ENCODE results near the gene TM2D1.
"Not testable (repeated sequence)": the region's sequence is repeated elsewhere in the genome, so short reads cannot be mapped to it uniquely, and the experiment has no call there.

The TM2D1 gene

DNA sequence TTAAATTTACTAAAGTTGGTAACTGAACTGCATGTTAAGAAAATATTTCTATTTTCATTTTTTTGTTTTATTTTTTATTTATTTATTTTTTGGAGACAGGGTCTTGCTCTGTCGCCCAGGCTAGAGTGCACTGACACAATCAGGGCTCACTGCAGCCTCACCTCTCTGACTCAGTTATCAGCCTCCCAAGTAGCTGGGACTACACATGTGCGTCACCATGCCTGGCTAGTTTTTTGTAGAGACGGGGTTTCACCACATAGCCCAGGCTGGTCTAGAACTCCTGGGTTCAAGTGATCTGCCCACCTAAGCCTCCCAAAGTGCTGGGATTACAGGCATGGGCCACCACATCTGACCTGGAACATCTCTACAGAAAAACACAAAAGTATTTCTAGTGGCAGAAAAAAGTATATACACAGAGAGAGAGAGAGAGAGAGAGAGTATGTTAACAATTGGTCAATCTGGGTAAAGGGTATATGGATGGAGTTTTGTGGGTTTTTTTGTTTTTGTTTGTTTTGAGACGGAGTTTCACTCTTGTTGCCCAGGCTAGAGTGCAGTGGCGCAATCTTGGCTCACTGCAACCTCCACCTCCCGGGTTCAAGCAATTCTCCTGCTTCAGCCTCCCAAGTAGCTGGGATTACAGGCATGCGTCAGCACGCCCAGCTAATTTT is 5.8 kb downstream of the TM2D1 start:
- not testable (repeated sequence) for DNase-seq (ENCODE audit: low read depth)

DNA sequence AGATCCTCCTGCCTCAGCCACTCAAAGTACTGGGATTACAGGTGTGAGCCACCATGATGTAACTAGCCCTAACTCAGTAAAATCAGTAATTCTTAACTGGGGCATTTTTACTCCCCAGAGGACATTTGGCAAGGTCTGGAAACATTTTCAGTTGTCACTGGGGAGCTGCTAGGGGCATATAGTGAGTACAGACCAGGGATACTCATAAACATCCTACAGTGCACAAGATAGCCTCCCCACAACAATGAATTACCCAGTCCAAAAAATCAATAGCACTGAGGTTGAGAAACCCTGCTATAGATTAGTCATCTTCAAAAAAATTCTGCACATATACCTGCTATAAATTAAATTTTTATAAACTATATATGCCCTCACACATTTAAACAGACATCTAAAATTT is 13.0 kb downstream of the TM2D1 start:
- DNase-seq (ENCODE audit: low read depth) = no peak

DNA sequence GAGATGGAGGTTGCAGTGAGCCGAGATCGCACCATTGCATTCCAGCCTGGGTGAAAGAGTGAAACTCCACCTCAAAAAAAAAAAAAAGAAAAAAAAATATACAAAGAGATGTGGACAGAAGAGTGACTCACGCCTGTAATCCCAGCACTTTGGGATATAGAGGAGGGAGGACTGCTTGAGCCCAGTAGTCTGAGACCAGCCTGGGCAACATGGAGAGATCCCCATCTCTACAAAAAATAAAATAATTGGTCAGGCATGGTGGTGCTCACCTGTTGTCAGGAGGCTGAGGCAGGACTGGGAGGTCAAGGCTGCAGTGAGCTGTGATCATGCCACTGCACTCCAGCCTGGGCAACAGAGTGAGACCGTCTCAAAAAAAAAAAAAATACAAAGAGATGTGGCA is 13.7 kb downstream of the TM2D1 start:
- peak; percentile 26 for DNase-seq (ENCODE audit: low read depth)

DNA sequence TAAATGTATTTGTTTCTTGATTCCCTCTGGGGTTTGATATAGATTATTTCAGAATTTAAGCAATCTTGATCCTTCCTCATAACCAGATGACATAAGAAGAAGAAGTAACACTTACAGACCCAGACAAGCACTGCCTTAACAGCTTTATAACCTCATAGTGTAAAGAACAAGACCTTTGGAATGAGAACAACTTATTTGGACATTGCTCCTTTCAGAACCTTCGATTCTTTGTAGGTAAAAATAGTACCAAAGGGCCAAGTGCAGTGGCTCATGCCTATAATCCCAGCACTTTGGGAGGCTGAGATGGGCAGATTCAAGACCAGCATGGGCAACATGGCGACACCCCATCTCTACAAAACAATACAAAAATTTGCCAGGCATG is 15.0 kb downstream of the TM2D1 start:
- no peak for DNase-seq (ENCODE audit: low read depth)

DNA sequence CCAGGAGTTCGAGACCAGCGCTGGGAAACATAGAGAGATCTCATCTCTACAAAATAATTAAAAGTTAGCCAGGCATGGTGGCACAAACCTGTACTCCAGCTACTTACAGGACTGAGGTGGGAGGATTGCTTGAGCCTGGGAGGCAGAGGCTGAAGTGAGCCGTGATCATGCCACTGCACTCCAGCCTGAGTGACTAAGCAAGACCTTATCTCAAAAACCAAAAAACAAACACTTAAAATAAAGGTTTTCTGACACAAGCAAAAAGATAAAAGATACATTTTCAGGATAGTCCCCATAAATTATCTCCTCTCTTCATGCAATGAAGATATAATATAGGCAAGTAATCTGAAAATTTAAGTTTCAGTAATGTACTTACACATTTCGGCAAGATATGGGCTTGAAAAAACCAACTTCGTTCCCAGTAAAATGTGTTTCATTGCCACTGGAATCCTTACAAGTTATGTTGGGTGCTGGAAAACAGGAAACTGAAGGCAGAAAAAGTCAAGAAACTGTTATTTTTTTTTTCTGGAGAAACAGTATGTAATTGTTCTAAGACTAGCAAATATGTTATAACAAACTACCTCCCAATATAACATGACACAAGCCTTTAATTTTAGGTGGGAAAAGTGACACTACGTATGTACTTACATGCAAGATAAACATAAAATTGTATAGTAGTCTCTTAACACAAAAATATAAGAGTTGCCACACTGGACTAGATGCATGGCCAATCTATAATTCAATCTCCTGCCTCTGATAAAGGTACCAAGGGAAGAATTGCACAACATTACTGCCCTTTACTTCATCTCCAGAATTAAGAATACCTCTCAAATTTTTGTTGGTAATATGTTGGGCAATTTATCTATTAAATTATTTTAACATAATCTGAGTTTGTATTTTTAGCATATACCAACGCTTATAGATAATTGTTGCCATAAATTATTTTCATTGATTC is 15.7 kb downstream of the TM2D1 start:
- peak; percentile 19 for DNase-seq (ENCODE audit: low read depth)

DNA sequence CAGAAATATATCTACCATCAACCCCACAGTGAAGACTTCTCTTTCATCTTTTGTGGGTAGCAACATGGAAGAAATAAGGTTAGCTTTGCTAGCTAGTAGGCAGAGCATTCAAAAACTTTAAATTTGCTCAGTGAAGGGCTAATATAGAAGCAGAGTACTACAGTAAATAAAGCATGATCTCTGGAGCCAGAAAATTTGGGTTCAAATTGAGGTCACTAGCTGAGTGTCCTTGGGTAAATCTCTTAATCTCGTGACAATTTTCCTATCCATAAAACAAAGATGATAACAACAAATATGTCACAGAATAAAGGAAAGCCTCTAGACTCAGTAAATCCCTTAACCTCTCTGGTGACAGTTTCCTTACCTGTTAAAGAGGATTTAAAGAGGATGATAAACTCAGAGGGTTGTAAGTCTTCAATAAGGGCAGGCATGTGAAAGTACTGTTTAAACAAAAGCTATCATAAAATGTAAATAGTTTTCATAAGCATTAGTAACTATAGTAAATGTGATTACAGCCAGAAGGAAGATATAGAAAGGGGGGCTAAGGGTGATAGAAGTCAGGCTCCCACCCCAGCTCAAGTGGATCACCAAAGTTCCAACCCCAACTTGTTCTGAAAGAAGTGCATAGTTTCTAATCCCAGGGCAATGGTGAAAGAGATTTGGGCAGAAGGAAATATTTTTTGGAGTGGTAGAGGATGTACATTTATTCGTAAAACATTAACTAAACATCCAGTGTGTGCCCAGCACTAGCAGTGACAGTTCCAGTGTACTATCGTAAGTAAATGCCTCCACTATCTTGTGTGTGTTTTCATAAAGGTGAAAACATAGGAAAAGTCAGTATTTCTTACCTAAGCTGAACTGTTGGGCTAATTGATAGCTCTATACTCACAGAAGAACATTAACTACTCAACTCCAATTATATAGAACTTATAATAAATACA is 24.8 kb downstream of the TM2D1 start:
- no peak for DNase-seq (ENCODE audit: low read depth)

DNA sequence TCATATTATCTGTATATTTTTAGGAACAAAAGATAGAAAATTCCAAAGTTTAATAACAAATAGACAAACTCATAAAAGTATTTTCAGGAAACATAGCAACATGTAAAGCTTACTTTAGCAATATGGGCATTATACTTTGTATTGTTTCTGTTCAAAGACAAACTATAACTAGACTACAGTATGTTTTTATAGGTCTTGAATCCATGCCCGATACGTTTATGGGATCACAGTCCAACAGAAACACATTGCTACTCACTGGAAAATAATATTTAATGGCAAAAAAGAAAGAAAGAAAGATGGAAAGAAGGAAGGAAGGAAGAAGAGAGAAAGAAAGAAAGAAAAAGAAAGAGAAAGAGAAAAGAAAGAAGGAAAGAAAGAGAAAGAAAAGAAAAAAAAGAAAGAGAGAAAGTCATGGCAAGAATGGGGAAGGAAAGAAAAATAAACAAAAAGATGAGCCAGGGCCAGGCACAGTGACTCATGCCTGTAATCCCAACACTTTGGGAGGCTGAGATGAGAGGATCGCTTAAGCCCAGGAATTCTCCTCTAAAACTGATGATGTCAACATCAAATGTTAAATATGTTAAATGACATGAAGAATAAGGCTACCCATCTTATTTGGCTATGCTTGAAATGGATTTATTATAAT is 32.7 kb downstream of the TM2D1 start:
- DNase-seq (ENCODE audit: low read depth) = no peak

DNA sequence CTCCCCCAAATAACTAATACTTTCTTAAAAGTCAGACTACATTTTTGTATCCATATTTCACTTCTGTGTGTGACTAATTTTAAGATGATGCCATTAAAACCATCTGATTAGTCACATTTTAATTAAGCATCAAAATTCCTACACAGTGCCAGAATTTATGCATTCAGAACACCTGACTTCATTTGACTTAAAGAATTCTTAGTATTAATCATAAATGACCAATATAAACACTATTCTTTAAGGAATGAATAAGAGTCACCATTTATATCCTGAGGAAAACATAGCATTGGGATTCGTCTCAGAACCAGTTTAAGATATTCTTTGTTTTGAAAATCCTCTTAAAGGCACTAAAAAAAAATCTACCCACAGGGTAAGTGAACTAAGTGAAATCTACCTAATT is 37.0 kb downstream of the TM2D1 start:
- DNase-seq (ENCODE audit: low read depth) = no peak

DNA sequence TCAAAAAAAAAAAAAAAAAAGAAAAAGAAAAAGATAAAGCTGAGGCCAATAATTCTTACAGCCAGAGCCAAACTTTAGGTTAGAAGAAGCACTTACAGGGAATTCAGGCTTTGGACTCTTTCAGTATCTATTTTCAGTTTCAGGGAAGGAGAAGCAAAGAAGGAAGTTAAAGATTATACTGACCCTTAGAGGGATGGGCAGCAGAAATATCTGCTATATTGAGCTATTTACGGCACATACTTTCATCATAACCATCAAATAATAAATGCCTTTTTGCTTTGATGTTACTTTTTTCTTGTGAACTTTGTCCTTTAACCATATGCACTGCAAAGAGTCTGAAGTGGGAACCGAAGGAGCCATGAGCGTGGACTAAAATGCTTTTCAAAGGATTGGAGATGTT is 42.0 kb downstream of the TM2D1 start:
- DNase-seq (ENCODE audit: low read depth) = no peak

DNA sequence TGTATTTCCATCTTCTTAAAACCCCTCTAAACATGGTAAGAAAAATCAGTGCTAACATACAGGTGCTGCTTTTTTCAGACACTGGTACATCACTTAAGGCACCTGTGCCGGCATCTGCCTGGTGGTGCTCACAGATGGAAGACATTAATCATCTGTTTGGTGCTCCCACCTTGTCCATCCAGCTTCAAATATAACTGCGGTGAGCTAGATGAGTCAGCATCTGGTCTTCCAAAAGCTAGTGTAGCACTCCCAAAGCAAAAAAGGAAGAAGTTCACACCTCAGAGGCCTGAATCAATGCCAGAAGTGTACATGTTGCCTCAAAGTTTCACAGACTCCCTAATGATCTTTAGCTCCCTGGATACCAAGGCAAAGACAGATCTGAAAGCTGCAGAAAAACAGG is 44.4 kb downstream of the TM2D1 start:
- DNase-seq (ENCODE audit: low read depth) = no peak

DNA sequence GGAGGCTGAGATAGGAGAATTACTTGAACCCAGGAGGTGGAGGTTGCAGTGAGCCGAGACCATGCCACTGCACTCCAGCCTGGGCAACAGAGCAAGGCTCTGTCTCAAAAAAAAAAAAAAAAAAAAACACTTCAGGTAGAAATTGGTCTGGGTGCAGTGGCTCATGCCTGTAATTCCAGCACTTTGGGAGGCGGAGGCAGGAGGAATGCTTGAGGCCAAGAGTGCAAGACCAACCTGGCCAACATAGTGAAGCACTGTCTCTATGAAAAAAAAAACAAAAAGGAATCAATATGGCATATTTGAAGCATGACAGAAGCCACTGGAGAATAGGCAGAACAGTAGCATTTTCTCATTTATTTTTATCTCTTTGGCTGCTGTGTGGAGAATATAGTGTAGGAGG is 48.1 kb downstream of the TM2D1 start:
- not testable (repeated sequence) for DNase-seq (ENCODE audit: low read depth)

DNA sequence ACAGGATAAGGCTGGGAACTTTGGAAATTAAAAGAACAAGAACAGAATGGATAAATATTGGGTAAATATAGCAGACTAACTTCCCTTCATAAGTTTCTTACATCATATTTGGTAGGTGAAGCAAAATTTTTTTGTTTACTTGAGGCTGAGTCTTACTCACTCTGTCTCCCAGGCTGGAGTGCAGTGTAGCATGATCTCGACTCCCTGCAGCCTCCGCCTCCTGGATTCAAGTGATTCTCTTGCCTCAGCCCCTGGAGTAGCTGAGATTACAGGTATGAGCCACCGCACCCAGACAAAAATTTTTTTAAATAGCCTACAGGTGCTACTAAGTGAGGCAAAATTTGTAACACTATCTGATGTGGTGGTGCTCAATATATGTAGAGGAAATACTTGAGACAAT is 50.7 kb downstream of the TM2D1 start:
- DNase-seq (ENCODE audit: low read depth) = peak; percentile 19

DNA sequence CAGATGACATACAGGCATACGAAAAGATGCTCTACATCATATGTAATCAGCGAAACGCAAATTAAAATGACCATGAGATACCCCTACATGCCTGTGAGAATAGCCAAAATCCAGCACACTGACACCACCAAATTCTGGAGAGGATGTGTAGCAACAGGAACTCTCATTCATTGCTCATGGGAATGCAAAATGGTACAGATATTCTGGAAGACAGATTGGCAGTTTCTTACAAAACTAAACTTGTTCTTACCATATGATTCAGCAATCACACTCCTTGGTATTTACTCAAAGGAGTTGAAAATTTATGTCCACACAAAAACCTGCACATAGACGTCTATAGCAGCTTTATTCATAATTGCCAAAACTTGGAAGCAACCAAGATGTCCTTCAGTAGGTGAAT is 52.6 kb downstream of the TM2D1 start:
- no peak for DNase-seq (ENCODE audit: low read depth)

DNA sequence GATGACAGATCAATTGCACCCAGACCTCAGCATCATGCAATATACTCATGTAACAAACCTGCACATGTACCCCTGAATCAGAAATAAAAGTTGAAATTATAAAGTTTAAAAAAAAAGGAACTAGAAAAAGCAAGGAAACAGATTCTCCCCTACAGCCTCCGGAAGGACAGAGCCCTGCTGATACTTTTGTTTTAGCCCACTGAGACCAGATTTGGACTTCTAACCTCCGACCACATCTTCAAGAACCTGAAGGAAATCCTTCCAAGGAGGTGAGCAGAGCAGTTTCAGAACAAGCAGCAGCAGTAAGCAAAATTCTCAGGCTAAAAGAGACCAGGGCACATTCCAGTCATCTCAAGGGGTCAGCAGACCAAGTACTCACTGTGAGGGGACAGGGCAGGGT is 54.5 kb downstream of the TM2D1 start:
- DNase-seq (ENCODE audit: low read depth) = no peak

DNA sequence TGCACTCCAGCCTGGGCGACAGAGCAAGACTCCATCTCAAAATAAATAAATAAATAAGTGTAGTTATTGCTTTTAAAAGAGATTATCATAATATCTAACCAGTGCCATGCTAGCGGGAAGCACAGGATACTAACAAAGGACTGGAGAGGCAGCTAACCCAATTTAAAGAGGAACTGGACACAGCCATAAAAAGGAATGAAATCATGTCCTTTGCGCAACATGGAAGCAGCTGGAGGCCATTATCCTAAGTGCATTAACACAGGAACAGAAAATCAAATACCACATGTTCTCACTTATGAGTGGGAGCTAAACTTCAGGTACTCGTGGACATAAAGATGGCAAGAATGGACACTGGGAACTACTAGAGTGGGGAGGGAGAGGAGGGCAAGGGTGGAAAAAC is 54.9 kb downstream of the TM2D1 start:
- no peak for DNase-seq (ENCODE audit: low read depth)

DNA sequence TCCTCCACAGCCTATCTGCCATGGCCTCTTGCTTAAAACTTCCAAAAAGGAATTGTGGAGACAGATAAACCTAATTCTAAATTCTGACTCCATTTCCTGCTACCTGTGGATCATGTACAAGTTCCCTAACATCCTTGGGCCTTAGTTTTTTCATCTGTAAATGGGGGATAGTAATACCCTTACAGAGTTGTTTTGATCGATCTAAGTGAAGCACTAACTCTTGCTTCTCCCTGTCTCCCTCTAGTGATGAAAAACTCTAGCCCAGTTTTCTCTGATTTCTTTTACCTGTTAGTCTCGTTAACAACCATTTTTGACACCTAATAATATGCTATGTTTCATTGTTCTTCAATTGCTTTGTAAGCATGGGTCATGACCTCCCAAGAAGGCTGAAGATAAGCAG is 65.9 kb downstream of the TM2D1 start:
- no peak for DNase-seq (ENCODE audit: low read depth)

DNA sequence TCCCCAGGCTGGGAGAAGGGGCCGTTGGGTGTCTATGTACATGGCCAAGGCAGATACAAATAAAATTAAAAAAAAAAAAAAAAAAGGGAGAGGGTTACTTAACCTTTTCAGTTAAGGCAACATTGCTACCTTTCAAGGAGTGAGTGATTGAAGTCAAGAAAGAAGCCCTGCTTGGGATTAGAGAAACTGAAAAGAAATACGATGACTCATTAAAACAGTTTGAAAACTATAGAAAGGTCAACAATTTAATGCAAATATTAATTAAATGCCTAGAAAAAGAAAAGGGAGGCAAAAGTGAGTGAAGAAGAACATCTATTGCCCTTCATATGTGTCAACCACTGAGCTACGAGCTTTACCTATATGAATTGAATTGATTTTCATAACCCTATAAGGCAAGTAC is 69.5 kb downstream of the TM2D1 start:
- DNase-seq (ENCODE audit: low read depth) = no peak

DNA sequence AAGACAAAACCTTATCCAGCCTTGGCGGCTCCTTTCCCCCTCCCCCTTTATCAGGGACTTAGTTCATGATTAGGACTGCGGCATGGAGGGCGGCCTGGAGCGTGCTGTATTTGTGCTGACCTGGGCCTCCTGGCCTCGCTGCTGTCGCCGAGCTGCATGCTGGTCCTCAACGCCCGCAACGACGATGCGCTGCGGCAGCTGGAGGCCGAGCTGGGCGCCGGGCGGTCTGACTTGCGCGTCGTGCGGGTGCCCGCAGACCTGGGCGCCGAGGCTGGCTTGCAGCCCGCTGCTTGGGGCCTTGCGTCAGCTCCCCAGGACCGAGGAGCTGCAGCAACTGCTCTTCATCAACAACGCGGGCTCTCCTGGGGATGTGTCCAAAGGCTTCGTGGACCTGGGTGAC is 70.9 kb downstream of the TM2D1 start:
- DNase-seq (ENCODE audit: low read depth) = no peak

DNA sequence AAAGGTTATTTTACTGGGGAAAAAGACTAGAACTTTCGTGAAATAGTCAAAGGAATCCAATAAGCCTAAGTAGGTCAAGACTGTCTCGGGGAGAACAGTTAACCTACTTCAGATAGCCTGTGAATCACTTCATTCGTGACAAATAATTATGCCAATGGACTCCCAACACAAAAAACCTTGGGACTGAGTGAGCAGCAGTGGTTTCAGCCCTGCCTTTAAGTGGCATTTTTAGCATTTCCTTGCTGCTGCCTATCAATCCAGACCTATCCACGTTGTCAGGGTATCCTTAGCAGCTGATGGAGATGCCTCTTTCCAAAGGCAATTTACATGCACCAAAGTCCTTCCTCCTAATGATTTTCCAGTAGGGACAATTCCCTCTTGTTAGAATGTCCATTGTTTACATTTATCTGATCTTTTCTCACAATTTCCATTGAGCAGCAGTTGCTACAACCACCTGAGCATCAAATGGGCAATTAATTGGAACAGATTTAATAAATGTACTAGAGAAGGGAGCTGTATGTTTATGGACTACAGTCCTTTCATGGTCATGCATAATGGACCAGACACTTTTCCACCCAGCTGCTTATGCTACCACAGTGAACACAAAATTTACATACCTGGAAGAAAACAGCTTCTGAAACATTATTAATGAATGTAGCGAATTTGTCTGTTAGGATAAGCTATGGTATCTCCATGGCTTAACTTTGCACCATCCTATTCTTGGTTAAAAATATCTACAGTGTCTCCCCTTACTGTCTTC is 75.8 kb downstream of the TM2D1 start:
- DNase-seq (ENCODE audit: low read depth) = no peak

DNA sequence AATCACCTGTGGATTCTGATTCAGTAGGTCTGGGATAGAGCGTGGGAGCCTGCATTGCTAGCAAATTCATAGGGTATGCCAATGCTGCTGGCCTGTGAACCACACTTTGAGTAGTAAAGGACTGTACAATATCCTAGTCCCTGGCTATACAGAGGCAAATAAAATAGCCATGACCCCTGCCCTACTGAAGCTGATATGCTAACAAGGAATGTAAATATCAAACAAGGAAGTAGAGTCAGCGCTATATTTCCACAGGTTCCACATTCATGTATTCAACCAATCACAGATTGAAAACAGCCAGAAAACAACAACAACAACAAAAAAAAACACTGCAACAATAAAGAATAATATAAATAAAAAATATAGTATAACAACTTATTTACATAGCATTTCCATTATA is 77.8 kb downstream of the TM2D1 start:
- DNase-seq (ENCODE audit: low read depth) = no peak

DNA sequence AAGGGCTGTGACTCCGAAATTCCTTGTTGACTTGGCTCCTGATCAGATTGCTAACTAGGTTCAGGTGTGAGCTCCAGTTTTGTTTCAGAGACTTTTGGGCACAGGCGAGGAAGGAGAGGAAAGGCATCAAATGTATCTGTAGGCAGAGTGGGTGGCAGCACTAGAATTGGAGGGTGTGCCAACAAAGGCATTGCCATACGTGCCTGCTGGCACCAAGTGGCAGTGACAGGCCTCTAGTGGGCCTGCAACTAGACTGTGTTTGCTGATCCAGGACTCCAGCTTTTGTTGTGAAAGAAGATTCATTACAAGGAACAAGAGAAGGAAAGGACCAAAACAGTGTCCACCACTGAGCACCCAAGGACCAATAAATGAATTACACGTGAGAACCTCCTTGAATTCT is 79.5 kb downstream of the TM2D1 start:
- no peak for DNase-seq (ENCODE audit: low read depth)

Data from non-pigmented ciliary epithelial cell (primary cell).